Measurements from ENCODE around the gene LY9.
"Not testable (repeated sequence)": the region's sequence is repeated elsewhere in the genome, so short reads cannot be mapped to it uniquely, and the experiment has no call there.

LY9 gene

GRCh38 chr1:160867651-160868050 lies 71.7 kb downstream of the LY9 start:
- not testable (repeated sequence) for DNase-seq

DNA sequence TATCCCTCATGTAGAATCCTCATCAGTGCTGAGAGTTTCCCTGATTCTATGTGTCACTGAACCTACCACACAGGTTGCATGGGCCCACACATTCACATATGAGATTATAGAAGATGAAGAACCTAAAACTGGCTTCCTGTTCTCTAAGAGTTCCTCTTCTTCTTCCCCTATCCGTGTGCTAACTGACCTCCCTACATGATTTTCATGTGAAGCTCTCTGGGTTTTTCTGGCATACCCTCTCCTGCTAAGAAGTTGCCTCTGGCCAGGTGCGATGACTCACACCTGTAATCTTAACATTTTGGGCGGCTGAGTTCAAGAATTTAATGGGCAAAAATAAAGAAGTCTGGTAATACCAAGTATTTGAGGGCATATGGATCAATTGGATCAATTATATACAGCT lies 72.2 kb downstream of the LY9 start:
- DNase-seq = no peak

DNA sequence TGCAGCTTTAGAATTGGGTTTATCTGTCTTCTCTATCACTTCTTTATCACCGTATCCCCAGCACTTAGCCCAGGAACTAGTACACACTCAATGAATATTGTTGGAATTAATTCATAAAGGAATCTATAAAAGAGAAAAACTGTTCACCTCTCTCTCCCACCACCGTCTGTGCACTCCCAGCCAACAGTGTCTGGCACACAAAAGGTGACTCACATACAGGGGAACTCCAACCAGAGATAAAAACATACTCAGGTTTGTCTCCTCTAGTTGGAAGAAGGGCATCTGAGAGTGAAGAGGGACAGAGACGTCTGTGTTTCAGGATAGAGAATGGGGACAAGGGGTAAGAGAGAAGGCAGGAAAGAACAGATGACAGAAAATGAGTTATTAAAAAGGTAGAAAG lies 79.0 kb downstream of the LY9 start:
- DNase-seq = no peak

DNA sequence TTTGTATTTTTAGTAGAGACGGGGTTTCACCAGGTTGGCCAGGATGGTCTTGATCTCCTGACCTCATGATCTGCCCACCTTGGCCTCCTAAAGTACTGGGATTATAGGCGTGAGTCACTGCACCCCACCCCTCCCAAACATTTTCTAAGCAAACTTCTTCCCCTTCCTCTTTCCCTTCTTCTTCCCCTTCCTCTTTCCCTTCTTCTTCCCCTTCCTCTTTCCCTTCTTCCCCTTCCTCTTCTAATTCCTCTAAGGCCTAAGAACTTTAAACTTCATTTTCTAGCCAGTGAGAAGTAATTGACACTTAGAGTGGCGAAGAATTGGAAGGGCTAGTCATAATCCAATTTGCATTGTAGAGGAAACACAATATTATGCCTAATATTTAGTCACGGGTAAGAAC lies 79.6 kb downstream of the LY9 start:
- not testable (repeated sequence) for DNase-seq

DNA sequence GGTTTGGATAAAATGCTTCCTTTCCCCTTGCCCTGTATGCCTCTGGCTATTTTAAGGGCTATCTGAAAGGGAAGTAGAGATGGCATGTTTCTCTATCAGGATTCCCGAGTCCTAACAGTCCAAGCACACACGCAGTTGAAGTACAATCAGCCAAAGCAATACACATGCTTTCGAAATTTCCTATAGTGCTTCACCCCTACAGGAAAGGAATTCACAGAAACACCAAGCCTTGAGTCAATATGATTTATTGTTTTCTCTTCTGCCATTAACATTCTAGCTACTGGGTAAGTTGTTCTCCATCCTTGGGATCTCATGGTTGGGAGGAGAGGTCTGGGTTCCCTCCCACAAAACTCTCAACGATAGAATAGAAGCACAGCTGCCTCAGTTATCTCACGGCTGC lies 80.3 kb downstream of the LY9 start:
- DNase-seq = no peak

- DNase-seq = no peak
Observed at GRCh38 chr1:160877221-160877620, 81.2 kb downstream of the LY9 start.
